H1 (cell line): ENCODE data around the gene SARS2. TPM values are rescaled to one million over a fixed set of nuclear protein-coding genes. Genes with fewer than 3 reads are reported as not detected.

Experiments
- BCL11A ChIP-seq, 2 experiments: IDR thresholded peaks; one replicate each; pipeline ENCODE4 v1.6.1; 2011; ENCODE audit warnings: low read depth in 2 of 2, low read length in 2 of 2, mild to moderate bottlenecking in 2 of 2
- CHD7 ChIP-seq: fragments of 300-600 bp; sonication (generic); IDR thresholded peaks from 2 replicates; pipeline ENCODE4 v1.7.1; 2012; ENCODE audit warnings: low read length, moderate library complexity, mild to moderate bottlenecking, inconsistent platforms; ENCODE audit not compliant: insufficient replicate concordance
- JUND ChIP-seq: IDR thresholded peaks from 2 replicates; pipeline ENCODE4 v1.6.1; 2011; ENCODE audit warnings: mild to moderate bottlenecking, improper control_type of control experiment, low read length
- POLR2AphosphoS5 ChIP-seq: IDR thresholded peaks from 2 replicates; pipeline ENCODE4 v1.6.1; 2011; ENCODE audit warnings: low read depth, low read length
- SIN3A ChIP-seq, 2 experiments: IDR thresholded peaks in 1 of 2; conservative IDR thresholded peaks in 1 of 2; 2 replicates each; pipeline ENCODE4 v1.6.1; 2011 to 2012; ENCODE audit warnings: low read length in 2 of 2, improper control_type of control experiment in 1 of 2, low read depth in 1 of 2, mild to moderate bottlenecking in 1 of 2
- SUZ12 ChIP-seq: fragments of 200-600 bp; sonication (generic); IDR thresholded peaks from 2 replicates; pipeline ENCODE4 v1.6.1; 2012; ENCODE audit warnings: mild to moderate bottlenecking, inconsistent platforms, low read length, moderate library complexity, mixed read lengths
- polyA plus RNA-seq, 7 experiments: library from polyadenylated mRNA; depleted of rRNA in 3 of 7; stranded (reverse) in 5 of 7; unstranded in 2 of 7; fragments of >200 nt in 5 of 7; fragments of 200-250 nt in 2 of 7; gene quantifications; 1 replicate in 5 of 7; 2 replicates in 1 of 7; 4 replicates in 1 of 7; pipeline versions ENCODE4 v1.2.1 to v1.2.3, GENCODE V29; 2011 to 2013; ENCODE audit warnings: missing spikeins in 2 of 7, mixed read lengths in 2 of 7
- total RNA-seq: library from RNA; stranded (reverse); fragmentation: NEBNext Ultra II Directional; extraction: Animal tissue kit (Norgen Biotek cat#: 25700); gene quantifications from 2 replicates; pipeline ENCODE4 v1.2.1, GENCODE V29; 2021
- TF ChIP-seq, protein P1 (sequence below): IDR thresholded peaks from 2 replicates; pipeline ENCODE4 v1.6.1; 2011; ENCODE audit warnings: low read depth, mild to moderate bottlenecking, low read length; ENCODE audit not compliant: insufficient read depth
- TF ChIP-seq, protein P2 (sequence below): IDR thresholded peaks from 2 replicates; pipeline ENCODE4 v1.6.1; 2012; ENCODE audit warnings: inconsistent platforms

SARS2 gene
- total and polyA plus RNA-seq, 2 of the 8 experiments (the other 6 are each of a cell fraction or from before 2014, with no cell fraction given), result 68.0 to 102 TPM

DNA sequence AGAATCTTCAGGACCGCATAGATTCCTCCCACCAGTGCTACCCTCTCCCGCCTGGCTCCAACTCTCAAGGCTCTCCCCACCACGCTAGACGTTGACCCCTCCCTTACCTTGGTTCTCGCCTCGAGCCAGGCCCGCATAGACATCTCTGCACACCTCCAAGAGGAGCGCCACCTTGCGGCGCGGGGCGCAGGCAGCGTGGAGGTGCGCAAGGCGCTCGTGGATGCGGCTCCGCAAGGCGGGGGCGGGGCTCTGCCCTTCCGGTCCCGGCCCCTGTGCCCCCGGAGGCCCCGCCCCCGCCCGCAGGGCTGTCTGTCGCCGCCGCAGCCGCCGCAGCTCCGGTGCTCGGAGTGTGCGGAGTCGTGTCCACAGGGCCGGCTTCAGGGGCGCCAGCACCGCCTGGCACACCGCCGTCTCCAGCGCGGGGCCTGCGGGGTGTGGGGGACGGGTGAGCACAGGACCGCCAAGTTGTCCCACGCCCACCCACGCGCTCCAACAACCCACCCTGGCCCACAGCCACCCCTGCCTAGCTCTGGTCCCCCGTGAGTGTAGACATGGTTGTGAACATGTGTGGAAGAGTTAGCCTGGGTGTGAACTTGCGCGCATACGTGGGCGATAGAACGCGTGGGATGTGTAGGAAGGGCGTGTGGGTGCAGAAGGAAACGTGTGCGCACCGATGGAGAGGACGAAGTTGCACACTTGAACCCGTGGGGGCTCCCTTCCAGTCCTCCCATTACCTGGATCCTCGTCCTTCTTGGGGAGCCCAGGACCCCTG lies 60.5 kb downstream of the SARS2 start (continued):
- TF ChIP-seq CHD7 (no peak), SUZ12 (peak; percentile 52; the same call in 1 of the 2 replicates), JUND (no peak), BCL11A (IDR thresholded peaks at IDR 0.05; ENCODE audit: low read depth in 2 of 2, low read length in 2 of 2) (no peak), SIN3A (conservative IDR thresholded peaks at IDR 0.05 in 1 of 2, IDR thresholded peaks at IDR 0.05 in 1 of 2; ENCODE audit: low read depth in 1 of 2, low read length in 2 of 2) (peak in 1 of 2 experiments; percentile 66; a peak in 1 of 4 replicates), POLR2AphosphoS5 (0 out of 2 replicates have a peak, but pooled peaks have one; percentile 27)
- TF ChIP-seq, protein P1, sequence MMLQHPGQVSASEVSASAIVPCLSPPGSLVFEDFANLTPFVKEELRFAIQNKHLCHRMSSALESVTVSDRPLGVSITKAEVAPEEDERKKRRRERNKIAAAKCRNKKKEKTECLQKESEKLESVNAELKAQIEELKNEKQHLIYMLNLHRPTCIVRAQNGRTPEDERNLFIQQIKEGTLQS, result no peak
- TF ChIP-seq, protein P2, sequence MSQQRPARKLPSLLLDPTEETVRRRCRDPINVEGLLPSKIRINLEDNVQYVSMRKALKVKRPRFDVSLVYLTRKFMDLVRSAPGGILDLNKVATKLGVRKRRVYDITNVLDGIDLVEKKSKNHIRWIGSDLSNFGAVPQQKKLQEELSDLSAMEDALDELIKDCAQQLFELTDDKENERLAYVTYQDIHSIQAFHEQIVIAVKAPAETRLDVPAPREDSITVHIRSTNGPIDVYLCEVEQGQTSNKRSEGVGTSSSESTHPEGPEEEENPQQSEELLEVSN, result peak; percentile 39; the same call in 1 of the 2 replicates
